K562 (cell line): ENCODE results near the gene UBE2E1. TPM values are rescaled to one million over a fixed set of nuclear protein-coding genes. Genes with fewer than 3 reads are reported as not detected.

Experiments used
- ATAC-seq: fragments of 200-7000 bp; cut with Tn5 transposase; 3 replicates; pipeline ENCODE4 v1.9.1; 2020; ENCODE audit warnings: moderate library complexity
- BruUV-seq: library from RNA; stranded (reverse); fragments of 400-500 nt; replicated peaks from 2 replicates; lab custom pipeline; 2021; lab: Mats Ljungman, UMichigan
- CTCF ChIA-PET: fragments of 300-600 bp; formaldehyde crosslinking; extraction: SDS; loops from one replicate; lab custom pipeline; 2021; ENCODE audit warnings: low intra/inter-chr PET ratio; lab: Yijun Ruan, JAX
- POLR2A ChIA-PET: fragments of 300-600, 350-650 bp; sonication (Branson Sonifier 250); formaldehyde crosslinking; extraction: SDS; loops from one replicate; lab custom pipeline; 2021; ENCODE audit warnings: antibody characterized with exemption, inconsistent platforms; lab: Yijun Ruan, JAX
- DNase-seq, 4 experiments: peaks; one replicate each; pipeline versions ENCODE4 v3.0.0 to v3.0.0-alpha.2; 2011 to 2018; ENCODE audit warnings: low spot score in 3 of 4, mixed read lengths in 3 of 4; ENCODE audit errors: extremely low read depth in 1 of 4
- FAIRE-seq: peaks from 2 replicates; lab custom pipeline; 2011; peaks lifted over from hg19 to GRCh38; lab: Jason Lieb, UNC
- H2AFZ ChIP-seq: 2 replicates; pipeline ENCODE4 v1.6.0; 2011; ENCODE audit warnings: low read depth, low read length, control low read depth, inconsistent platforms
- H3K27ac ChIP-seq: fragments of 200-600 bp; 3 replicates; pipeline ENCODE4 v1.8.0; 2011; ENCODE audit warnings: low read depth, mild to moderate bottlenecking, control low read depth, inconsistent platforms, low read length, moderate library complexity, mixed read lengths; ENCODE audit errors: extremely low read depth
- H3K27me3 ChIP-seq, 2 experiments: fragments of 300-600 bp in 1 of 2; 2 replicates in 1 of 2; 3 replicates in 1 of 2; pipeline versions ENCODE4 v1.6.0 to v1.8.0; 2011; ENCODE audit warnings: inconsistent platforms in 2 of 2, low read length in 2 of 2, mild to moderate bottlenecking in 1 of 2, mixed read lengths in 1 of 2, moderate library complexity in 1 of 2; ENCODE audit not compliant: control insufficient read depth in 2 of 2, insufficient read depth in 2 of 2
- H3K36me3 ChIP-seq: fragments of 300-600 bp; 3 replicates; pipeline ENCODE4 v1.8.0; 2011; ENCODE audit warnings: mild to moderate bottlenecking, low read length, inconsistent platforms; ENCODE audit not compliant: control insufficient read depth, insufficient read depth
- H3K4me1 ChIP-seq, 2 experiments: fragments of 200-600 bp in 1 of 2; replicated peaks in 1 of 2; 2 replicates in 1 of 2; 3 replicates in 1 of 2; pipeline versions ENCODE4 v1.5.1 to v1.8.0; 2011; ENCODE audit warnings: inconsistent platforms in 2 of 2, low read length in 2 of 2, mild to moderate bottlenecking in 1 of 2, mixed read lengths in 1 of 2, moderate library complexity in 1 of 2; ENCODE audit not compliant: control insufficient read depth in 2 of 2, insufficient read depth in 2 of 2
- H3K4me2 ChIP-seq: 2 replicates; pipeline ENCODE4 v1.6.1; 2011; ENCODE audit warnings: low read length, control low read depth, inconsistent platforms, mixed read lengths; ENCODE audit not compliant: insufficient read depth
- H3K4me3 ChIP-seq: fragments of 200-600 bp; sonication (generic), shearing (Covaris generic); 2 replicates; pipeline ENCODE4 v1.5.1; 2016; ENCODE audit warnings: control low read depth, inconsistent platforms
- H3K79me2 ChIP-seq: fragments of 200-600 bp; 3 replicates; pipeline ENCODE4 v1.8.0; 2011; ENCODE audit warnings: low read length, inconsistent platforms; ENCODE audit not compliant: control insufficient read depth, insufficient read depth
- H3K9ac ChIP-seq, 2 experiments: 2 replicates each; pipeline versions ENCODE4 v1.6.0 to v1.6.1; 2011; ENCODE audit warnings: low read depth in 2 of 2, low read length in 2 of 2, control low read depth in 1 of 2, inconsistent platforms in 1 of 2, mild to moderate bottlenecking in 1 of 2, mixed read lengths in 1 of 2; ENCODE audit not compliant: insufficient read depth in 1 of 2
- H3K9me1 ChIP-seq: one replicate; pipeline ENCODE4 v1.6.0; 2011; ENCODE audit warnings: inconsistent platforms, mild to moderate bottlenecking, low read length, moderate library complexity; ENCODE audit not compliant: control insufficient read depth, insufficient read depth
- H3K9me3 ChIP-seq: replicated peaks from 2 replicates; pipeline ENCODE4 v1.5.1; 2011; ENCODE audit warnings: low read depth, low read length, inconsistent platforms; ENCODE audit not compliant: control insufficient read depth, insufficient read depth
- H4K20me1 ChIP-seq: replicated peaks from 2 replicates; pipeline ENCODE4 v1.6.1; 2011; ENCODE audit warnings: low read length, inconsistent platforms, mixed read lengths; ENCODE audit not compliant: control insufficient read depth, insufficient read depth
- MTA2 ChIP-seq: fragments of 450-650 bp; IDR thresholded peaks from 2 replicates; pipeline ENCODE4 v1.6.1; 2016; ENCODE audit warnings: low read depth
- NUFIP1 ChIP-seq: fragments of 450-650 bp; IDR thresholded peaks from 2 replicates; pipeline ENCODE4 v1.6.1; 2018; ENCODE audit not compliant: partially characterized antibody
- ZNF274 ChIP-seq: IDR thresholded peaks from 2 replicates; pipeline ENCODE4 v1.6.1; 2011; ENCODE audit warnings: low read depth, mild to moderate bottlenecking, low read length, moderate library complexity, borderline replicate concordance
- ZSCAN29 ChIP-seq: fragments of 450-650 bp; IDR thresholded peaks from 2 replicates; pipeline ENCODE4 v1.6.1; 2017
- WGBS: fragments of 100-300 bp; shearing (Covaris generic); methylation state at CpG from one replicate; pipeline ENCODE4 v1.1.6; 2016; ENCODE audit warnings: low coverage, mixed read lengths; ENCODE audit not compliant: insufficient coverage; ENCODE audit errors: missing lambda C conversion rate; 5-methylcytosine and 5-hydroxymethylcytosine counted together
- in situ Hi-C: fragments of 300-500 bp; cut with MboI; formaldehyde crosslinking; loops from 4 replicates; pipeline ENCODE4 v1.15.0; 2018; ENCODE audit warnings: inconsistent platforms, mixed read lengths
- intact Hi-C: fragments of 100-400 bp; cut with micrococcal nuclease; formaldehyde crosslinking; loops from 2 replicates; pipeline ENCODE4 v1.14.2; 2022
- polyA plus RNA-seq, 8 experiments: library from polyadenylated mRNA; depleted of rRNA in 4 of 8; stranded (reverse) in 5 of 8; unstranded in 3 of 8; fragments of >200 nt; fragmentation: Nextera tagmentation in 2 of 8; fragmentation: Illumina TruSeq in 1 of 8; extraction: Ambion mirVana in 2 of 8; extraction: Trizol in 1 of 8; gene quantifications; 2 replicates each; pipeline versions ENCODE4 v1.2.1 to v1.2.3, GENCODE V29; 2011 to 2014; ENCODE audit warnings: inconsistent platforms in 1 of 8, missing spikeins in 1 of 8
- total RNA-seq, 7 experiments: library from RNA; depleted of rRNA in 6 of 7; stranded (reverse); fragments of >200 nt in 6 of 7; fragmentation: Illumina TruSeq in 2 of 7; extraction: Trizol in 2 of 7; gene quantifications; 2 replicates each; pipeline versions ENCODE4 v1.2.1 to v1.2.3, GENCODE V29; 2011 to 2021; ENCODE audit warnings: low replicate concordance in 1 of 7
- TF ChIP-seq, protein P1 (sequence below): fragments of 250-450 bp; sonication (Bioruptor Pico); IDR thresholded peaks from 2 replicates; pipeline ENCODE4 v1.4.0; 2020

Gene UBE2E1
- total and polyA plus RNA-seq, 9 of the 15 experiments (the other 6 are each of a cell fraction or from before 2014, with no cell fraction given): 54.4 to 294 (median 165) TPM

DNA sequence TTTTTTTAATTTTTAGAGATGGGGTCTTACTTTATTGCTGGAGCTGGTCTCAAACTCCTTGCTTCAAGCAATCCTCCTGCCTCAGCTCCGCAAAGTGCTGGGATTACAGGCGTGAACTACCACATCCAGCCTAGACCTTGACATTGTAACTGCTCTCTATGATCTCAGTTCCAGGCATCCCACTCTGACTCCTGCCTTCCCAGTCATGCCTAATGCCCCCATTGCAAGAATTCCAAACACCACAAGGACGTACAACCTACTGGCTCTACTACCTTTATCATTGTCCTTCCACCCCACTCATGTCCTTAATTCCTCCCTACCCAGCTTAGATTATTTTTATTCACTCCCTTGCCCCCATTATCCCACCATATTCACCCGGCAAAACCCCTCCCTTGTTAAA, 89.4 kb downstream of the UBE2E1 start:
- 90% methylated on average over 4 of the region's 4 CpGs for whole genome bisulfite sequencing
- Histone ChIP-seq H3K4me2 (no peak overlapping the region), H3K27ac (no peak overlapping the region), H4K20me1 (no peaks in the 10 kb centered on the region), H3K4me1 (peaks cover 0 to 12% of the 10 kb centered on the region in 2 experiments; a peak in 3 of 5 replicates), H3K27me3 (no peaks in the 10 kb centered on the region), H3K36me3 (peaks cover 52% of the 10 kb centered on the region), H2AFZ (no peak overlapping the region), H3K4me3 (no peak overlapping the region), H3K9ac (no peak overlapping the region), H3K79me2 (no peaks in the 10 kb centered on the region), H3K9me1 (no peaks in the 10 kb centered on the region), H3K9me3 (no peaks in the 10 kb centered on the region)
- DNase-seq: no peak
- intact Hi-C loops (no loop called here), in situ Hi-C loops (no loop called here)
- POLR2A ChIA-PET: interaction anchor here (0.9 to 5.0 kb wide), 4 partner anchors 9 to 22 kb away, joined by 3 to 35 read pairs (median 11); partner anchors contain the start of genes NKIRAS1 and RPL15
- CTCF ChIA-PET: no interaction called here
- FAIRE-seq: no peak
- BruUV-seq: no TSS peak
- TF ChIP-seq MTA2: no peak
- TF ChIP-seq ZNF274: no peak
- TF ChIP-seq, protein P1, sequence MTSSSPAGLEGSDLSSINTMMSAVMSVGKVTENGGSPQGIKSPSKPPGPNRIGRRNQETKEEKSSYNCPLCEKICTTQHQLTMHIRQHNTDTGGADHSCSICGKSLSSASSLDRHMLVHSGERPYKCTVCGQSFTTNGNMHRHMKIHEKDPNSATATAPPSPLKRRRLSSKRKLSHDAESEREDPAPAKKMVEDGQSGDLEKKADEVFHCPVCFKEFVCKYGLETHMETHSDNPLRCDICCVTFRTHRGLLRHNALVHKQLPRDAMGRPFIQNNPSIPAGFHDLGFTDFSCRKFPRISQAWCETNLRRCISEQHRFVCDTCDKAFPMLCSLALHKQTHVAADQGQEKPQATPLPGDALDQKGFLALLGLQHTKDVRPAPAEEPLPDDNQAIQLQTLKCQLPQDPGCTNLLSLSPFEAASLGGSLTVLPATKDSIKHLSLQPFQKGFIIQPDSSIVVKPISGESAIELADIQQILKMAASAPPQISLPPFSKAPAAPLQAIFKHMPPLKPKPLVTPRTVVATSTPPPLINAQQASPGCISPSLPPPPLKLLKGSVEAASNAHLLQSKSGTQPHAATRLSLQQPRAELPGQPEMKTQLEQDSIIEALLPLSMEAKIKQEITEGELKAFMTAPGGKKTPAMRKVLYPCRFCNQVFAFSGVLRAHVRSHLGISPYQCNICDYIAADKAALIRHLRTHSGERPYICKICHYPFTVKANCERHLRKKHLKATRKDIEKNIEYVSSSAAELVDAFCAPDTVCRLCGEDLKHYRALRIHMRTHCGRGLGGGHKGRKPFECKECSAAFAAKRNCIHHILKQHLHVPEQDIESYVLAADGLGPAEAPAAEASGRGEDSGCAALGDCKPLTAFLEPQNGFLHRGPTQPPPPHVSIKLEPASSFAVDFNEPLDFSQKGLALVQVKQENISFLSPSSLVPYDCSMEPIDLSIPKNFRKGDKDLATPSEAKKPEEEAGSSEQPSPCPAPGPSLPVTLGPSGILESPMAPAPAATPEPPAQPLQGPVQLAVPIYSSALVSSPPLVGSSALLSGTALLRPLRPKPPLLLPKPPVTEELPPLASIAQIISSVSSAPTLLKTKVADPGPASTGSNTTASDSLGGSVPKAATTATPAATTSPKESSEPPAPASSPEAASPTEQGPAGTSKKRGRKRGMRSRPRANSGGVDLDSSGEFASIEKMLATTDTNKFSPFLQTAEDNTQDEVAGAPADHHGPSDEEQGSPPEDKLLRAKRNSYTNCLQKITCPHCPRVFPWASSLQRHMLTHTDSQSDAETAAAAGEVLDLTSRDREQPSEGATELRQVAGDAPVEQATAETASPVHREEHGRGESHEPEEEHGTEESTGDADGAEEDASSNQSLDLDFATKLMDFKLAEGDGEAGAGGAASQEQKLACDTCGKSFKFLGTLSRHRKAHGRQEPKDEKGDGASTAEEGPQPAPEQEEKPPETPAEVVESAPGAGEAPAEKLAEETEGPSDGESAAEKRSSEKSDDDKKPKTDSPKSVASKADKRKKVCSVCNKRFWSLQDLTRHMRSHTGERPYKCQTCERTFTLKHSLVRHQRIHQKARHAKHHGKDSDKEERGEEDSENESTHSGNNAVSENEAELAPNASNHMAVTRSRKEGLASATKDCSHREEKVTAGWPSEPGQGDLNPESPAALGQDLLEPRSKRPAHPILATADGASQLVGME (CRISPR knock-in tag): no peak
- TF ChIP-seq ZSCAN29: no peak
- TF ChIP-seq NUFIP1: no peak
- no peak for ATAC-seq
